Activated T-cell treated with anti-CD3 and anti-CD28 coated beads, Interleukin-2, amount 50 U/mL, for 1 hour (primary cell): ENCODE results near the gene ATP6AP1.
"Not testable (repeated sequence)": the region's sequence is repeated elsewhere in the genome, so short reads cannot be mapped to it uniquely, and the experiment has no call there.

ENCODE experiments used
- DNase-seq: peaks from one replicate; pipeline ENCODE4 v3.0.0-alpha.2; 2020

ATP6AP1 gene

DNA sequence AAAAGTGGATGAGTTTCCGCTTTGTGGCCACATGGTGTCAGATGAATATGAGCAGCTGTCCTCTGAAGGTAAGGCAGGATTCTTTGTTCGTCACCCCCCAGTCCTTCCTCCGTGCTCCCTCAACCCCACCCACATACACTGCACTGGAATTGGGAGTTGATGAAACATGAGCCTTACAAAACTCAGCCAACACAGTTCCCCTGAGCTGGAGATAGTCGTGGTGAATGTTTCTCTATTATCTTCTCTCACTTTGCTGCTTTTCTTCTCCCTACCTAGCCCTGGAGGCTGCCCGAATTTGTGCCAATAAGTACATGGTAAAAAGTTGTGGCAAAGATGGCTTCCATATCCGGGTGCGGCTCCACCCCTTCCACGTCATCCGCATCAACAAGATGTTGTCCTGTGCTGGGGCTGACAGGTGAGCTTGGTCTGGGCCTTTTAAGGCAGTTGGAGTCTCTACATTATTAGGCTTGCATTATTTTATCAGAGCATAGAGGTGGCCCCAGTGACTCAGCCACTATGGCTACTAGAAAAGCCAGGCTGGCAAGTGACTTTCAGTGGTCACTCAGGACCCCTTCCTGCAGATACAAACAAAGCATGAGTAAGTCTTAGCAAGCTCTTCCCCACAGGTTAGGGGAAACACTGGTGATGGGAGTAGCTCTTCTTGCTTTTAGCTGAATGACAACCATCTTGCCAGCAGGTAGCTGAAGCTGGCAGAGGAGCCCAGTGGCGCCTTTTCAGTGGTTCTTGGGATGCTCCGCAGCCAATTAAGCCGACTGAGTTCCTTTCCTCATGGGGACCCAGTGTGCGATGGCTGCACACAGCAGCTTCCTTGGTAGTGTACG, 28.7 kb upstream of the ATP6AP1 start:
- DNase-seq: no peak

DNA sequence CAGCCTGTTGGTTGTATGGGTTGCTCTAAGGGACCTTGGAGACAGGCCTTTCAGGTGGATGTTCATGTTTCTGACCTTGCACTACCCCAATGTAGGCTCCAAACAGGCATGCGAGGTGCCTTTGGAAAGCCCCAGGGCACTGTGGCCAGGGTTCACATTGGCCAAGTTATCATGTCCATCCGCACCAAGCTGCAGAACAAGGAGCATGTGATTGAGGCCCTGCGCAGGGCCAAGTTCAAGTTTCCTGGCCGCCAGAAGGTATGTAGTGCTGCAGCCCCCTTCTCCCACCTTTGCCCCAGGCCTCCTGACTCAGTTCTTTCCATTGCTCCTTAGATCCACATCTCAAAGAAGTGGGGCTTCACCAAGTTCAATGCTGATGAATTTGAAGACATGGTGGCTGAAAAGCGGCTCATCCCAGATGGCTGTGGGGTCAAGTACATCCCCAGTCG, 28.1 kb upstream of the ATP6AP1 start:
- not testable (repeated sequence) for DNase-seq

DNA sequence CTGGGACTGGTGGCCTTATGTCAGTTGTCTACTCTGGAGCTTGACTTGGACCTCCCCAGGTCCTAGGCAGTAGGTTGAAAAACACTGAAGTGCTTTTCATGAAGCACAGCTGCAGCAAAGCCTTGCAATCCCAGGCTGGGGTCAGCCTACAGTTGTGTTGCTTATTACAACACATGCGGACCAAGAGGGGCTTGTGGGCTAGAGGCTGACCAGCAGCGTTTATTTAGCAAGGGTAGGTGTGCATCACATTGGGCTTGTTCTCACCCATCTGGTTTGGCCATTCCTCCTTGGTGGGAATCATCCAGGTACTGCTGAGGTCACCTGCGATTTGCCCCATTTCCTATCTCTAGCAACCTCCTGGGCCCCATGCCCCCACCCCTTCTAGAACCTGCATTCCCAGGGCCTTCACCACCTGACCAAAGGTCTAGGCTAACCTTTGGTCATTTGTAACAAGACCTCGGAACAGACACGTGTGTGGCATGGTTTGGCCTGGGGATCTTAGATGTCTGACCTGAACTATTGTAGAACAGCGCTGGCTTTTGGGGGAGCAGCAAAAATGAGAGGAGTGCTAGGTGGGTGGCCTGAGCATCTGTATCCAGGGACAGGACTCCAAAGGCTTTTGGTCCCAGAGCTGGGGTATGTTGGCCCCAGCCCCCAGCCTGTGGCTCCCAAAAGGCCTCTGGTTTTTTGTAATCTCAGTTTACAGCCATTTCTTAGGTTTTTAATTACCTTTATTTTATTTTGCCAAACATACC, 27.3 kb upstream of the ATP6AP1 start:
- no peak for DNase-seq

DNA sequence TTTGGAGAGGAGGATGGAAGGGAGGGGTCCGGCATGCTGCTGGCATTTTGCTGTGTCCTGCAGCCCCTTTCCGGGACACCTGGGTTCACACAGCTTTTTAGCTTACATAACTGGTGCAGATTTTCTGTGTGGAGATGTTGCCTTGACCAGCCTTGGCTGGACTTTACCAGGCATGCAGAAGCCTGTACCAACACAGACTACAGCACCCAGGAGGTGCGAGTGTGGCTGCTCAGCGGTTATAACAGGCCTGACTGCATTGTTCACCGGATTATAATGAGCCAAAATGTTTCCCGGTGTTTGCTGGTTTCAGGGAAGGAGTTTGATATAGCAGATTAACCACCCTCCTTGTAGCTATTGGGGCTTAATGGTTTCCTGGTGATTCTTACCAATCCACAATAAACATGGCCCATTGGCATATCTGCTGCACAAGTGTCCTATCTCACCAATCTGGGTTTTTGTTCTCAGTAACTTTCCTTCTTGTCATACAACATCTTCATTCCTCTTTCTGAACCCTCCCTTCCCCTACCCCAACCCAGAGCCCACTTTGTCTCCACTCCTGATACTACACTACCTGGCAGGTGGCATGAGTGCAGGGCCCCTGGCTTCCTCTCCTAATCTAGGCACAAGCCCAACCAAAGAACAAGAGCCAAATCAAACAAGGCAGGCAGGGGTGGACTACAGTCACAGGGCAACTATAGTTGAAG, 26.4 kb upstream of the ATP6AP1 start:
- DNase-seq: no peak

DNA sequence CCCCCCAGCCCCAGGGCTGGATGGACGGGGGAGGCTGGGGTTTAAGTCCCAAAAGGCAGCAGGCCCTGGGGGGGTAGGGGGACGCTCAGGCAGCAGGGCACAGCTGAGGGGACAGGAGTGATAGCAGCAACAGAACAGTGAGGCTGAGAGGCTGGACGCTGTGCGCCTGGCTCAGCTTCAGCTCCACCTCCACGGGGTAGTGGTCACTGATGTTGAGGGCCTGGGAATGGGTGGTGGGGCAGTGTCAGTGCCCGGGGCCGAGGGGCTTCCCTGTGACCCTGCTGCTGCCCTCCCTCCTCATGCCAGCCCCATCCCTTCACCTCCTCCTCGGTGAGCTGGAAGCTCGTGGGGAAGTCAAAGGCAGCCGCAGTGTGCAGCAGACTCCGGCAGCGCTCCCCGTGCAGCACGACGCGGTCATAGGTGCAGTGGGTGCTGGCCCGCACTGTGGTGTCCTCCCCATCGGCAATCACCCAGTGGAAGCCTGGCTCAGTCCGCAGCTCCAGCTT, 25.8 kb upstream of the ATP6AP1 start:
- DNase-seq: no peak

DNA sequence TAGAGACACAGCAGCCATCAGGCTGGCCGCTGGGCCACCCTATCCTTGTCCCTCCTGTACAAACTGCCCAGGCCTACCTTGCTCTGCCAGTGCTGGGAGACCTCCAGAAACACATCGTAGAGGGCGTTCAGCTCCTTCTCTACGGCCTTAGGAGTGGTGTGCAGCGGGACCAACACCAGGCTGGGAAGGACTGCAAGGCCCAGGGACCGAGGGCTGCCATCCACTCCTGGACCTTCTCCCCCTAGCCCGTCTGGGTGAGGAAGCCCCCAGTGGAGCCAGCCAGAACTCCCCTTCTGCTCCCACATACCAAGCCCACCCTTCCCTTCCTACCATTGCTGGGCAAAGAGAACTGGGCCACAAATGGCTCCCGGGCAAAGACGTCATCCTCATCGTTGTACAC, 25.3 kb upstream of the ATP6AP1 start:
- no peak for DNase-seq

DNA sequence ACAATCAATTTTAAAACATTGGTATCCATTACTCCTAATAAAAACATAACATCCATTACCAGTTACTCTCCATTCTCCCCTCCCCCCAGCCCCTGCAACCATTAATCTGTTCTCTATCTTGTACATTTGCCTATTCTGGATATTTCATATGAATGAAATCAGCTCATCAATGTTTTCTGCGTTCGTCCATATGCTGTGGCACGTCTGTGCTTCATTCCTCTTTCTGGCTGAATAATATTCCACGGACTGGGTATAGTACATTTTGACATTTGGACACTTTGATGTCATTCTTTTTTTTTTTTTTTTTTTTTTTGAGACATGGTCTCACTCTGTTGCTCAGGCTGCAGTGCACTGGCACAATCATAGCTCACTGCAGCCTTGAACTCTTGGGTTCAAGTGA, 24.6 kb upstream of the ATP6AP1 start:
- no peak for DNase-seq

DNA sequence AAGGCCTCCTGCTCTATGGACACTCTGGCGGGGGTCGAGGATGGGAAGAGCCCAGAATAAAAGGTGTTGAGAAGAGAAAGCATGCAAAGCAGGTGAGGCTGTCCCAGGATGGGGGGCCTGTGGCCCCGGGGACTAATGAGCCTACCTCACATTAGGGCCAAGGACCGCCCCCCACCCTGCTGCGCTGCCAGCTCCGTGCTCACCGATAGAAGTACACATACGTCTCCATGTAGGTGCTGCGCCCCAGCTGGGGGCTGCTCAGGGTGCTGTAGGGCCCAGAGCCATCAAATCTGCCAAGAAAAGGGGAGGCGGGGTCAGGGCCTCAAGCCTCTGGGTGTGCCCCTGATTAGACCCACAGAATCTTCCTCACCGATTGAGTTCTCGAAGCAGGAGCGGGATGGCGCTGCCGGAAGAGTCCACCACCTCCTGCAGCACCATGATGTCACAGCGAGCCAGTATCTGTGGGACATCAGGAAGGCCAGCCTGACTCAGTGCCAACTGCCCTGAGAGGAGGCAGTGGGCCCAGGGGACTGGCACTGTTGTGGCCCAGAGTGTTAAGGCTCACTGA, 23.8 kb upstream of the ATP6AP1 start:
- no peak for DNase-seq

DNA sequence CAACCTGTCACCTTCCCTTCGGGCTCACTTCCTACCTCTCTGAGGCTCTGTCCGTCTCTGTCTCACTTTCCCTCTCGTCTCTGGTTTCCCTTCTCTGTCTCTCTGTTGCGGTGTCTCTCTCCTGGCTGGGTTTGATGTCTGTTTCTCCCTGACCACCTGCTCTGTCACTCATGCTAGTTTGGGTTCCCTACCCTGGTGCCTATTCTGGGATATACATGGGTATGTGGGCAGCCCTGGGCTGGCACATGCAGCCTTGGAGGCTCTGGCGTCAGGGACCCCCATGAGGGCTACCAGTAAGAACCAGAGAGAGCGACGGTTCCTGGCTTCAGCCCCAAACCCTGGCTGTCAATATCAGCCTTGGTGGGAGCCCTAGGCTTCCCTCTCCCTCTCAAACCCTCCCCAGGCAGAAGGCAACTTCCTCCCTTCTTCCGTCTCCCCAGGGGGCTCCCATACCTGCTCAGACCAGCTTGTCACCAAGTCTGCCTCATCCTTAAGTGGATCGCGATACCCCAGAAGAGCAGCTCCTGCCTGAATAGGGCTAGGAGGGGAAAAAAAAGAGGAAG, 19.7 kb upstream of the ATP6AP1 start:
- DNase-seq: no peak

DNA sequence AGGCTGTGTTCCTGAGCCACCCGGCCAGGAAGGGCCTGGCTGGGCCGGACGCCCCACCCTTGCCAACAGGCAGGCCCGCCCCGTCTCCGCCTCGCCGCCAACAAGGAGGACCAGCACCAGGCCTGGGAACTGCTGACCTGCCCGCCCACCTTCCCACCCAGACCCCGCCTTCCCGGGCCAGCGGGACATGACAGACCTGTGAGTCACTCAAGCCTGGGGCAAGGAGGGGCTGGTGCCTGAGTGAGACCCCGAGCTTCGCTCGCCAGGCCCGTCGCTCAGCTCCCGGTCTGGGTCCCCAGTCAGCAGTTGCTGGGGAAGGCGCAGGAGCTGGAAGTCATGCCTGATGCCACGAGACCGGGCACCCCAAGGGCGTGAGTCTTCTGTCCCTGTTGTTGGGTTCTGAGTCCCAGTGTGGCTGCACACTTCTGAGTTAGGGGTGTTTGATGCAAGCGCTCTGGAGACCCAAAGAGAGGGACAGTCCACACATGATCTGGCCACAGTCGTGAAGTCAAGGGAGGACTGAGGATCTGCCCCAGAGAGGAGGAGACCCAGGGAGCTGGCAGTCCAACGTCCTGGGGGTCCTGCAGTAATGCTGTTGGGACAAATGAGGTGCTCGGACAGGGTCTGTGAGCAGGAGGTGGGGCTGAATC, 19.1 kb upstream of the ATP6AP1 start, which contains the start of gene DNASE1L1:
Gene DNASE1L1 (minus strand): TSS at position 33 of the 650 bp plus-strand sequence. CDS start 3,686 bp downstream, outside the sequence.
- DNase-seq: peak; percentile 27

DNA sequence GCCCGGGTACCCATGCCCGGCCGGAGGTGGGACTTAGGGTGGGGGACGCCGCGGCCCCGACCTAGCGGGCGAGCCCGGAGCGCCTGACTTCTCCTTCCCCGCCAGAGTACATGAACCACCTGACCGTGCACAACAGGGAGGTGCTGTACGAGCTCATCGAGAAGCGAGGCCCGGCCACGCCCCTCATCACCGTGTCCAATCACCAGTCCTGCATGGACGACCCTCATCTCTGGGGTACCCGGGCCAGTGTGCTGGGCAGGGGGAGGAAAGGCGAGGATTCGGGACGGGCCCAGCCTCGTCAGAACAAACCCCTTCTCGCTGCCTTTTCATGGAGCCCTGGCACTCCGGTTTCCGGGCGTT, 16.5 kb upstream of the ATP6AP1 start:
- peak; percentile 52 for DNase-seq

DNA sequence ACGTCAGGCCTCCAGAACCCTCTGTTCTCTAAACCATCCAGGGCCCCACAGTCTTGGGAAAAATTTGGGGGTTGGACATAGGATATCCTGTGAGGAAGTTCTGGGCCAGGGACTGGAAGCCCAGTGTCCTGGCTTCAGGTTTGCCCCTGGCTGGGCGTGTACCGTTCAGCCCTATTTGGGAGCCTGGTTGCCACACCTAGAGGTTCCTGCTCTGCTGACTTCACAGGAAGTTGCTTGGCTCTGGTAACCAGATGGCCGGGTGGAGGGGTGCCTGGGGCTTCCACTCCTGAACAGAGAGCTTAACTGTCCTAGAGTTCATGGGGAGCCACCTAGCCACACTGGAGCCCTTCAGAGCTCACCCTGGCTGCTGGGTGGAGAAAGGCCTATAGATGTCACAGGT, 16.0 kb upstream of the ATP6AP1 start:
- no peak for DNase-seq

DNA sequence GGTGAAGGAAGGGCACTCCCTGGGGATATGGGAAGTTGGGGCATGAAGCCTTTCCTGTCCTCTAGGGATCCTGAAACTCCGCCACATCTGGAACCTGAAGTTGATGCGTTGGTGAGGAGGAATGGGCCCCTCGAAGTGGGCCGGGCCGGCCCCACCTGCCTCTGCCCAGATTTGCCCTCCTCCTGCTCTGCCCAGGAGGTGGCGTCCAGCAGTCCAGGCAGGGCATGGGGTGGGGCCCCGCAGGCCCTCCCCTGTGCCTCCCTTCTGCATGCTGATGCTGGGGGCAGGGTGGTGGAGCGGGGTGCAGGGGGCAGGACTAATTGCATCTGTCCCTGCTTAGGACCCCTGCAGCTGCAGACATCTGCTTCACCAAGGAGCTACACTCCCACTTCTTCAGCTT, 15.3 kb upstream of the ATP6AP1 start:
- DNase-seq: no peak

DNA sequence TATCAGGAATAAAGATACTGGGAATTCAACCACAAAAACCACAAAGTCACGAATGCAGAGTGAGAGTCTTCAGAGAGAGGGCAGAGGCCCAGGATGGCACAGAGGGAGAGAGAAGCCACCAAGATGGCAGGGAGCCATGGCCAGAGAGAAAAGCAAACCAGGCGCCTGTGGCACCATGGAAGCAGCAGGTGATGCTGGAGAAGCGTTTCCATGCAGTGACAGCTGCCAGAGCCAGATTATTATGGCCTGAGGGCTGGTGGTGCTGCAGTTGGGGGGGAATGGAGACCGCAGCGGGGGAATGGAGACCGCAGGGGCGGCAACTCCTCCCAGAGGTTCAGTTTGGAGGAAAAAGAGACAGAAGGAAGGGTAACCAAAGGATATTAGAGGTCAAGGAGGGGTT, 11.3 kb upstream of the ATP6AP1 start:
- no peak for DNase-seq

DNA sequence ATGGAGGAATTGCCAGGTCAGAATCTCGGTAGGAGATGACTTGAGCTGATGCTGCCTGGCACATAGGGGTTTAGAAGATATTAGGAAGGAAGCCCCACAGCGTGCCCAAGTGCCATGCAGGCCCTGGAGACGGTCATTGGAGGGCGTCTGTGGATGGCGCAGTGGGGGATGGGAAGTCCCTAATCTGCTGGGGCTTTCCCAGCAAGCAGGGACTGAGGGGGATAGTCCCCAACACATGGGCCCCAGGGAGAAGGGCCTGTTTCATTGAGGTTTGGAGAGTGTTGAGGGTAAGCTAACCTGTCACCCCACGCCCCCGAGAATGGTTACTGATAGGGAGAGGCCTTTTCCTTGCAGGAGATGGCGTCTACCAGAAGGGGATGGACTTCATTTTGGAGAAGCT, 9.3 kb upstream of the ATP6AP1 start:
- no peak for DNase-seq

DNA sequence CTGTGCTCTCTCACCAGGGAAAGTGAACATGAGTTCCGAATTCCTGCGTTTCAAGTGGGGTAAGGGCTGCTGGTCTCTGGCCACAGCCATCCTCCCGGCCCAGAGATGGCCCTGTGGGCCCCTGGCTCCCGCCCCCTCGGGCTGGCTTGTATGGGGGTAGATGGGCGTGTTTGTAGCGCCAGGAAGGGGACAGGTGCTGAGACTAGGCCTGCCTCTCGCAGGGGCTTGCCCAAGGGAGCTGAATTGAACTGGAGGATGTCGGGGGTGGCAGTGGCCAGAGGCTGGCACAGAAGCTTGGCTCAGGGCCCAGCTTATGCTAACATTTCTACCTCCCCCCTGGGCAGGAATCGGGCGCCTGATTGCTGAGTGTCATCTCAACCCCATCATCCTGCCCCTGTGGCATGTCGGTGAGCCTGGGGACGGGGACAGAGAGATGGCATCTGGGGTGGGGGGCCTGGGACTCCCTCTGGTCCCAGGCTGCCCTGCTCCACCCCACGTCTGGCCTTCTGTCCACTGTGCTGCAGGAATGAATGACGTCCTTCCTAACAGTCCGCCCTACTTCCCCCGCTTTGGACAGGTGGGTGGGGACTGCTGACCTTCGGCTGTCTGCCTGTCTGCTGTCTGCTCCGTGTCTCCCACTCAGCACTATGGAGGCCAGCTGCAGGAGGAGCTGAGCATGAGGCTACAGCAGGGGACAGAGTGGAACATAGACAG, 8.6 kb upstream of the ATP6AP1 start:
- no peak for DNase-seq

DNA sequence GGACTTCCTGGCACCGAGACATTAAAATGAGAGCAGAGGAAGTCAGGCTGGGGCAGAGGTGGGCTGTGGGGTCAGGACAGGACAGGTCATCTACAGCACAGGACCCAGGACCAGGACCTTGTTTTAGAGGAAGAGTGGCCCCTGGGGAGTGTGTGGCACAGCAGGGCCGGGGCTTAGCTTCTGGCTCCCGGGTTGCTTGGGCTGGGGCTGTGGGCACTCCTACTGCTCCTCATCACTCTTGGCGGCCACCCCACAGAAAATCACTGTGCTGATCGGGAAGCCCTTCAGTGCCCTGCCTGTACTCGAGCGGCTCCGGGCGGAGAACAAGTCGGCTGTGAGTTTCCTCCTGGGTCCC, 8.1 kb upstream of the ATP6AP1 start:
- DNase-seq: no peak

DNA sequence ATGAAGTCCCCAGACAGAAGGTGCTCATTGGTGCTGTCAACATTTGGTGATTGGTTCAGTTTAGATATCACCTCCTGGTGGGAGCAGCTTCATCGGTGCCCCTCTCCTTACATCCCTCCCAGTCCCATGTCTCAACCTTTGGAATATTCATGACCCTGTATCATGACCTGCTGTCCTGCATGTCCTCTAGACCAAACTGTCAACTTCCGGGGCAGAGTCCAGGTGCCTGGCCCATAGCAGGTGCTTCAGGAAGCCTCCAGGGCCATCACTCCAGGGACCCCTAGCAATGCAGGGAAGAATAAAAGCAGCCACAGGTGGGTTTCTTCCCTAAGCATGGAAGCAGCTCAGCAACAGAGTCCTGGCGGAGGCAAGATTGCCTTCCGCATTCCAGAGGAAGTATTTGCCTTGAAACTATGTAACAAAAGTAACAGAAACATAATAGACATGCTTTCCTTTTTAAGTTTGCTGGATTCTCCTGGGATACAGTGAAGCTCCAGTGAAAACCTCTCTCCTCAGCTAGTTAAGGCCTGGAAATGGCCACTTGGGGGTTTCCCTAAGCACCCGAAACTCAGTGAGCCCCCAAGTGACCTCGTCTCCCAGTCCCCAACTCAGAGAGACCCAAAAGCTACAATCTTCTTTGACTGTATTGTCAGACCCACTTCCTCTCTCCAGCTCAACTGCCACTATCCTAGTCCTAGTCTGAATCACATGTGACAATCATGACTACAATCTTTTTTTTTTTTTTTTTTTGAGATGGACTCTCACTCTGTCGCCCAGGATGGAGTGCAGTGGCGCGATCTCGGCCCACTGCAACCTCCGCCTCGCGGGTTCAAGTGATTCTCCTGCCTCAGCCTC, 1.3 kb upstream of the ATP6AP1 start:
- DNase-seq: no peak

DNA sequence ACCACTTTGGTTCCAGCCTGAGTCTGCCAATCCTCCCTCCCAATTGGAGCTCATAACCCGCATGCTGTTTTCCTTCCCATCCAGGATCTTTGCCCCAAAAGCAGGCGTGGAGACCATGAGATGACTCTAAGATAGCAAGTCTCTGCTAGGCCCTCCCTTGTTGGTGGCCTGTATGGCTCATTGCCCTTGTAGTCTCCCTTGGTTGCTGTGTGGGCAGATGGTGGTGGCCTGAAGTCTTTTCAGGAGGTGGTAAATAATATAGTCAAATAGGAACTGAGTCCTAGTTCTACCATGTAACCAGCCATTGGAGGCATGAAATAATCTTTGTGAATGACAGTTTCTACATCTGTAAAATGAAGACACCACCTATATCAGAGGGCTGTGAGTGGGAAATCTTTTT, 1.2 kb downstream of the ATP6AP1 start:
- DNase-seq: no peak

DNA sequence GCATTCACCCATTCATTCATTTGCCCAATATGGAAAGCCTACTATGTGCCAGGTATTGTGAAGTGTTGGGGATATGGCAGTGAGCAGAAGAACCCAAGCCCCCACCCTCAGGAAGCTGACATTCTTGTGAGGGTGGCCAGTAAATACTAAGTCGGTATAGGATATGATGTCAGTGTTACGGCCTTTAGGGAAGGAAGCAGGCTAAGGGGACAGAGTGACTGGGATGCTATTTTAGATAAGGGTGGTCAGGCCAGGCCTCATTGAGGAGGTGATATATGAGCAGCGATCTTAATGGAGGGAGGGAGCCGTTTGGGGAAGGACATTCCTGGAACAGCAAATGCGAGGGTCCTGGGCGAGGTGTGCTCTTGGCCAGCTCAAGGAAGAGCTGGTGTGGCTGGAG, 2.0 kb downstream of the ATP6AP1 start:
- DNase-seq: no peak

DNA sequence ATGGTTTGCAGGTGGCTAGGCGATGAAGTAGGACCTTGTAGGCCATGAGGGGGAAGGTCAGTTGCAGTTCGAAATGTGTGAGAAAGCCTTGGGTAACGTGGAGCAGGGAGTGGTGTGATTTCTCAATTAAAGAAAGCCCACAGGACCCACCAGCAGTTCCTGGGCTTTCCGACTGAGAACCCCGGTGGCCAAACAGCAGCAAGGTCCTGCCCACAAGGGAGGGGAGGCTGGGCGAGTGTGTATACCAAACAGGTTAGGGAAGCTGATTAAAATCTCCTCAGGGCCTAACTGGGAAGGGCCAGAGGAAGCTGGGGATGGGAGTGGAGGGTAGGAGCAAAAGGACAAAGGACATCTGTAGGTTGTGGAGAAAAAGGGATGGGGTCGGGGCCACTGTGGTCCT, 2.4 kb downstream of the ATP6AP1 start:
- DNase-seq: no peak
